GM21737 (cell line): ENCODE measurements around the gene CMSS1.
"Not testable (repeated sequence)": the region's sequence is repeated elsewhere in the genome, so short reads cannot be mapped to it uniquely, and the experiment has no call there.

ENCODE experiments used
- ATAC-seq: cut with Tn5 transposase; IDR thresholded peaks from one replicate; pipeline ENCODE4 v1.9.1; 2021; ENCODE audit warnings: mild to moderate bottlenecking, moderate library complexity; ENCODE audit not compliant: unreplicated experiment

The CMSS1 gene

DNA sequence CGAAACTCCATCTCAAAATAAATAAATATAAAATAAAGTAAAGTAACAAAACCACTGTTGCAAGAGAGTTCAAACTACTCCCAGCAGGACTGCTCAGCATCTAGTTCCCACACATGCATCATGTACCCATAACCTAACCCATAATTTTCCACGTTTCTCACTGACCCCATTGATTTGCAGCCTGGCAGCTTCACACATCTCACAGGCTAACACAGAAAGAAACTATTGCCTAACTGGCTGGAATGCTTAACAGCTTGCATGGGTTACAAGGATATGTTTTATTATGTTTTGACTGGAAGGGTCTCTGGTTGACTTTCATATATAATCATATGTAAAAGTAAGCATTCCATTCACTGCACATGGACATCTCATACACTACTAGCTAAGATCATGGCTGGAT is 387.5 kb downstream of the CMSS1 start:
- ATAC-seq, result no peak

DNA sequence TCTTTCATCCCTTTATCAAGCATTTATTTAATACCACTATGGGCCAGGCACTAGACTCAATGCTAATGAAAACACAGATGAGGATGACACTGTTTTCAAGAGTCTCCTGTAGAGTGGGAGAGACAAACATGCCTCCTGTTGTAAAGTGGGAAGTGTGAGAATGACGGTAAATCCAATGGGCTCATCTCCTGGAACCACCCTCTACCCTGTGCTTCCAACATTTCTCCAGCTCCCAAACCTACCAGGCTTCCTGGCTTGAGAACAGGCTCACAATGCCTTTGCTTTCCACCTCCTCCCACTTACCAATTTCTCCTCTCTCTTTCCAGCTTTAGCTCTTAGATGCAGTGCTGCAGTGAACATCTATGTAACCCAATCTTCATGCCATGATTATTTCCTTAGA is 389.0 kb downstream of the CMSS1 start:
- no peak for ATAC-seq

- no peak for ATAC-seq
Observed at GRCh38 chr3:100207886-100208285, 390.2 kb downstream of the CMSS1 start.

DNA sequence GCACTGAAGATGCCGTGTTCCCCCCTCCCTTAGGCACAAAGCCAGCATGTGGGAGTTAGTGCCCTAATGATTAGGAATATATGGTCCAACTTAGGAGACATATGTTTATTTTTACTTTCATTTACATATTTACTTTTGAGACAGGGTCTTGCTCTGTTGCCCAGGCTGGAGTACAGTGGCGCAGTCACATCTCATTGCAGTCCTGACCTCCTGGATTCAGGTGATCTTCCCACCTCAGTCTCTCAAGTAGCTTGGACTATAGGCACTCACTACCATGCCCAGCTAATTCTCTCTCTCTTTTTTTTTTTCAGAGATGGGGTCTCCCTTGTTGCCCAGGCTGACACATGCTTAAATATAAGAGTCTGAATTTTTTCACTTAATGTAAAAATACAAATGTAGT is 391.5 kb downstream of the CMSS1 start:
- ATAC-seq, result no peak

- peak; percentile 92 for ATAC-seq
Observed at GRCh38 chr3:100209948-100210771, 392.5 kb downstream of the CMSS1 start.

DNA sequence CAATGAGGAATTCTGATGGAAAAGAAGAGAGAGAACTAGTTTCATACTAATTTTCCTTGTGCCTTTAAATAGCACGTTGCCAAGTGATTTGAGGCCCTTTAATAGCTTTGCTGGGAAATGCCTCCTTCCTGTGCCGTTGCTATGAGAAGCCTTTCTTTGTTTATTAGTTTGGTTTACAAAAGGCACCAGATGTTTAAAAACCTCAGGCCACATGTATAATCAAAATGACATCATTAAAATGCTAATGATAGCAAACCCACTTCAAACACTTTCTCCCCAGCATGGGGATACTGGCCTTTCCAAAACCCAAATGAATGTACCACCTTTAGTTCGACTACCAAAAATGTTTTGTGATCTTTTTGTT is 393.1 kb downstream of the CMSS1 start:
- ATAC-seq, result no peak

DNA sequence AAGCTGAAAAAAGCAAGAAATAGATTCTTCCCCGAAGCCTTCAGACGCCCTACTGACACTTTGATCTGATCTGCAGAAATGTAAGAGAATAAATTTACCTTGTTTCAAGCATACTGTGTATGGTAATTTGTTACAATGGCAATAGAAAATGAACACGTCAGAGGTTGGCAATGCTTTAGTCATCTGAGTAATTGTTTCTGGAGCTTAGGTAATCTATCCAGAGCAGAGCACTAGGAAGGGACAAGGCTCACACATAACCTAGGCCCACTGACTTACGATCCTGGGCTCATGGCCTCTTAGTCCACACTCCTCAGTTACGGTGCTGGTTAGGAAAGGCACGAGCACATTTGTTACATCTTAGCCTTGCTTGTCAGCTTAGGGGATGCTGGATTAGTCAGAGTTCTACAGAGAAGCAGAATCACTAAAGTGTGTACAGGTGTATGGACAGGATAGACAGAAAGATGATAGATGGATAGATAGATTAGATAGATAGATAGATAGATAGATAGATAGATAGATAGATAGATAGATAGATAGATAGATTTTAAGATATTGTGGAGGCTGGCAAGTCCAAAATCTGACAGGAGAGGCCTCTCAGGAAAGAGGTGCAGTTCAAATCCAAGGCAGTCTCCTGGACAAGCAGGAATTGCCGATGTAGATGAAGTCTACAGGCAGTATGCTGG is 396.4 kb downstream of the CMSS1 start:
- ATAC-seq, result no peak

GRCh38 chr3:100214574-100214964 is 396.9 kb downstream of the CMSS1 start:
- ATAC-seq, result no peak

GRCh38 chr3:100216713-100217112 is 399.1 kb downstream of the CMSS1 start:
- ATAC-seq, result no peak

DNA sequence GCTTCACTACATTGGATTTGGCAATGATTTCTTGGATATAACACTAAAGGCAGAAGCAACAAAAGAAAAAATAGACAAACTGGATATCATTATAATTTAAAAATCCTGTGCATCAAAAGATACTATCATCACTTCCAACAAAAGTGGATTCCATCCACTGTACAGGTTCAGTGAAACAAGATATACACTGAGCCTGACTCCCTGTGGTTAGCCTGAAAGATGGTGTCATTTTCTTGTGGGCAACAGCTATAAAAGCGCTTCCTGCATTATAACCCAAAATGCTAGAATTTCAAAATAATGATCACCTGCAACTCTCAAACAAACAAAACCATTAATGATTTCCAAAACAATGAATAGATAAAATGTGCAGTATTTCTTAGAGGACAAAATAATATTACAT is 403.5 kb downstream of the CMSS1 start:
- no peak for ATAC-seq

DNA sequence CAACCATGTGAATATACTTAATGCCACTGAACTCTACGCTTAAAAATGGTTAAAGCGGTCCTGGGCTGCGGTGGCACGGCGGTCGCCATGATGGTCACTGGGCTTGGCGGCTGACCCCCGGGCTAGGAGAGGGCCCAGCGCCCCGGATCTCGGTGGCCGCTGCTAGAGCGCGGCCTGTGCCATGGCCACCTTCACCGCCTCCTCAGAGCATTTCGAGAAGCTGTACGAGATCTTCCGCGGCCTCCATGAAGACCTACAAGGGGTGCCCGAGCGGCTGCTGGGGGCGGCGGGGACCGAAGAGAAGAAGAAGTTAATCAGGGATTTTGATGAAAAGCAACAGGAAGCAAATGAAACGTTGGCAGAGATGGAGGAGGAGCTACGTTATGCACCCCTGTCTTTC is 407.5 kb downstream of the CMSS1 start:
- ATAC-seq, result no peak

- no peak for ATAC-seq
Observed at GRCh38 chr3:100225883-100226282, 408.2 kb downstream of the CMSS1 start.

- no peak for ATAC-seq
Observed at GRCh38 chr3:100226712-100227429, 409.2 kb downstream of the CMSS1 start.

GRCh38 chr3:100227511-100227921 is 409.9 kb downstream of the CMSS1 start:
- no peak for ATAC-seq

- ATAC-seq, result no peak
Observed at GRCh38 chr3:100228247-100228646, 410.6 kb downstream of the CMSS1 start.

DNA sequence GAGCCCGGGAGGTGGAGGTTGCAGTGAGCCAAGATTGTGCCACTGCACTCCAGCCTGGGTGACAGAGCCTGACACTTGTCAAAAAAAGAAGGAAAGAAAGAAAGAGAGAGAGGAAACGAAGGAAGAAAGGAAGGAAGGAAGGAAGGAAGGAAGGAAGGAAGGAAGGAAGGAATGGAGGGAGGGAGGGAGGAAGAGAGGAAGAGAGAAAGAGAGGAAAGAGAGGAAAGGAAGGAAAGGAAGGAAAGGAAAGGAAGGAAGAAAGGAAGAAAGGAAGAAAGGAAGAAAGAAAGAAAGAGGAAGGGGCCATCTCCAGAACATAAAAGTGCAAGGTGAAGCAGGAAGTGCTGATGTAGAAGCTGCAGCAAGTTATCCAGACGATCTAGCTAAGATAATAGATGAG is 411.5 kb downstream of the CMSS1 start:
- ATAC-seq, result not testable (repeated sequence)

DNA sequence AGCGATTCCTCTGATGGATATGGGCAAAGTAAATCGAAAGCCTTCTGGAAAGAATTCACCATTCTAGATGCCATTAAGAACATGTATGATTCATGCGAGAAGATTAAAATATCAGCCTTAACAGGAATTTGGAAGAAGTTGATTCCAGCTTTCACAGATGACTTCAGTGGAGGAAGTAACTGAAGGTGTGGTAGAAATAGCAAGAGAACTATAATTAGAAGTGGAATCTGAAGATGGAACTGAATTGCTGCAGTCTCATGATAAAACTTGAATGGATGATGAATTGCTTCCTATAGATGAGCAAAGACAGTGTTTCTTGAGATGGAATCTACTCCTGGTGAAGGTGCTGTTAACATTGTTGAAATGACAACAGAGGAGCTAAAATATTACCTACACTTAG is 413.0 kb downstream of the CMSS1 start:
- ATAC-seq, result no peak
